ENCODE results near the gene BACE1-AS. TPM values are rescaled to one million over a fixed set of nuclear protein-coding genes. Genes with fewer than 3 reads are reported as not detected.

Gene BACE1-AS
- total RNA-seq, 1 experiment from 2014 or later, result 10.8 TPM

- POLR2A ChIA-PET, result no interaction called here
- no peak for TF ChIP-seq REST (IDR thresholded peaks at IDR 0.05; ENCODE audit: insufficient read depth in 1 of 2, low read depth in 2 of 2, low read length in 1 of 2)
- TF ChIP-seq CTCF (IDR thresholded peaks at IDR 0.05), result no peak
- TF ChIP-seq TCF7L2 (IDR thresholded peaks at IDR 0.05; ENCODE audit: low read depth, low read length), result no peak
- TF ChIP-seq SIN3A (IDR thresholded peaks at IDR 0.05; ENCODE audit: borderline replicate concordance, insufficient read depth, low read depth, low read length), result no peak
- no peak for TF ChIP-seq POLR2AphosphoS5 (IDR thresholded peaks at IDR 0.05; ENCODE audit: low read depth, low read length)
Observed at GRCh38 chr11:117309310-117309709, 18.2 kb downstream of the BACE1-AS start.

GRCh38 chr11:117313091-117313490 is 21.9 kb downstream of the BACE1-AS start:
- ATAC-seq (no peak), DNase-seq (ENCODE audit: low read depth, low spot score) (no peak)
- BruUV-seq (replicated peaks), result no TSS peak
- intact Hi-C loops (cut with micrococcal nuclease; ENCODE audit: unreplicated experiment), result no loop called here
- no peaks in the 10 kb centered on the region for H3K9me3 ChIP-seq (ENCODE audit: control insufficient read depth, insufficient read depth, low read depth, low read length)
- no peaks in the 10 kb centered on the region for H3K27me3 ChIP-seq (ENCODE audit: control insufficient read depth, insufficient read depth, low read length)
- no peaks in the 10 kb centered on the region for H3K36me3 ChIP-seq (ENCODE audit: control insufficient read depth, insufficient read depth, low read length)
- POLR2A ChIA-PET, result interaction anchor here (0.6 kb wide), 1 partner anchor 14 kb away, joined by 3 read pairs; the partner anchor contains the start of gene CEP164
- in situ Hi-C loops (cut with HindIII; ENCODE audit: low pct_unique_long_range_greater_than_20kb, low sequenced_read_pairs), result no loop called here
- TF ChIP-seq REST (IDR thresholded peaks at IDR 0.05; ENCODE audit: insufficient read depth in 1 of 2, low read depth in 2 of 2, low read length in 1 of 2) (no peak), POLR2AphosphoS5 (IDR thresholded peaks at IDR 0.05; ENCODE audit: low read depth, low read length) (no peak), SIN3A (IDR thresholded peaks at IDR 0.05; ENCODE audit: borderline replicate concordance, insufficient read depth, low read depth, low read length) (no peak), TCF7L2 (IDR thresholded peaks at IDR 0.05; ENCODE audit: low read depth, low read length) (no peak), CTCF (IDR thresholded peaks at IDR 0.05) (no peak)
- peaks cover 11% of the 10 kb centered on the region for H3K4me1 ChIP-seq (ENCODE audit: control insufficient read depth, insufficient read depth, low read length)
- CTCF ChIA-PET, result no interaction called here
- H3K27ac ChIP-seq (ENCODE audit: low read length), result no peak overlapping the region
- no peak overlapping the region for H3K4me3 ChIP-seq (ENCODE audit: low read depth in 2 of 2, low read length in 2 of 2)

More at GRCh38 chr11:117309310-117309709, 18.2 kb downstream of the BACE1-AS start:
- in situ Hi-C loops (cut with HindIII; ENCODE audit: low pct_unique_long_range_greater_than_20kb, low sequenced_read_pairs) (no loop called here), intact Hi-C loops (cut with micrococcal nuclease; ENCODE audit: unreplicated experiment) (no loop called here)
- BruUV-seq (replicated peaks), result no TSS peak
- CTCF ChIA-PET, result no interaction called here
- H3K4me3 ChIP-seq (ENCODE audit: low read depth in 2 of 2, low read length in 2 of 2), result no peak overlapping the region
- H3K4me1 ChIP-seq (ENCODE audit: control insufficient read depth, insufficient read depth, low read length), result no peaks in the 10 kb centered on the region
- DNase-seq (ENCODE audit: low read depth, low spot score) (no peak), ATAC-seq (no peak)
- no peaks in the 10 kb centered on the region for H3K9me3 ChIP-seq (ENCODE audit: control insufficient read depth, insufficient read depth, low read depth, low read length)
- no peaks in the 10 kb centered on the region for H3K36me3 ChIP-seq (ENCODE audit: control insufficient read depth, insufficient read depth, low read length)
- no peaks in the 10 kb centered on the region for H3K27me3 ChIP-seq (ENCODE audit: control insufficient read depth, insufficient read depth, low read length)
- H3K27ac ChIP-seq (ENCODE audit: low read length), result no peak overlapping the region
